ENCODE results near the gene LHFPL3. TPM values are rescaled to one million over a fixed set of nuclear protein-coding genes. Genes with fewer than 3 reads are reported as not detected.

Gene LHFPL3
- total RNA-seq, 1 experiment from 2014 or later = not detected

DNA sequence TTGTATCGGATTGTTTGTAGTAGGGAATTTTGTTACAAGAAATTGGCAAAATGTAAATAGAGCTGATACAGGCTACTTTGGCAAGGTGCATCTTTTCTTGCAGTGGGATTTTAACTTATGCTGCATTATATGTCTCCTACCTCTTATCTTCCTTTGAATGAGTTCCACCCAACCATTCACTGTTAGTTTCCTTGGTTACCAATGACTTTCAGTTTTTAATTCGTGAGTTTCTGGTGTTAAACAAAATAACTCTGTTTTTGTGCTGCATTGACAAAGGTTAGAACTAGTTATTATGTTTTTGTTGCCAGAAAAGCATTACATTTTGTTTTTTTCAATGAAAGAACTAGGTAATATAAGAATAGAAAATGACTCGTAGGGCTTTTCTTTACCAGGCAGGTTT is 327.2 kb downstream of the LHFPL3 start:
- Histone ChIP-seq H3K4me1 (ENCODE audit: insufficient read depth, low read length, poor library complexity, severe bottlenecking) (no peaks in the 10 kb centered on the region), H3K27me3 (replicated peaks; ENCODE audit: insufficient read depth, low read depth, low read length, poor library complexity) (peaks cover 16% of the 10 kb centered on the region), H3K4me3 (ENCODE audit: low read depth, low read length, poor library complexity, severe bottlenecking) (no peak overlapping the region), H3K36me3 (ENCODE audit: insufficient read depth, low read length, poor library complexity, severe bottlenecking) (no peaks in the 10 kb centered on the region), H3K9me3 (ENCODE audit: low read depth, low read length, poor library complexity, severe bottlenecking) (no peaks in the 10 kb centered on the region), H3K27ac (ENCODE audit: low read depth, low read length, poor library complexity, severe bottlenecking) (no peak overlapping the region)
- intact Hi-C loops (cut with micrococcal nuclease; ENCODE audit: unreplicated experiment) = no loop called here
- TF ChIP-seq, protein P1, sequence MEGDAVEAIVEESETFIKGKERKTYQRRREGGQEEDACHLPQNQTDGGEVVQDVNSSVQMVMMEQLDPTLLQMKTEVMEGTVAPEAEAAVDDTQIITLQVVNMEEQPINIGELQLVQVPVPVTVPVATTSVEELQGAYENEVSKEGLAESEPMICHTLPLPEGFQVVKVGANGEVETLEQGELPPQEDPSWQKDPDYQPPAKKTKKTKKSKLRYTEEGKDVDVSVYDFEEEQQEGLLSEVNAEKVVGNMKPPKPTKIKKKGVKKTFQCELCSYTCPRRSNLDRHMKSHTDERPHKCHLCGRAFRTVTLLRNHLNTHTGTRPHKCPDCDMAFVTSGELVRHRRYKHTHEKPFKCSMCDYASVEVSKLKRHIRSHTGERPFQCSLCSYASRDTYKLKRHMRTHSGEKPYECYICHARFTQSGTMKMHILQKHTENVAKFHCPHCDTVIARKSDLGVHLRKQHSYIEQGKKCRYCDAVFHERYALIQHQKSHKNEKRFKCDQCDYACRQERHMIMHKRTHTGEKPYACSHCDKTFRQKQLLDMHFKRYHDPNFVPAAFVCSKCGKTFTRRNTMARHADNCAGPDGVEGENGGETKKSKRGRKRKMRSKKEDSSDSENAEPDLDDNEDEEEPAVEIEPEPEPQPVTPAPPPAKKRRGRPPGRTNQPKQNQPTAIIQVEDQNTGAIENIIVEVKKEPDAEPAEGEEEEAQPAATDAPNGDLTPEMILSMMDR (conservative IDR thresholded peaks at IDR 0.05; ENCODE audit: low read depth, low read length) = no peak
- TF ChIP-seq EZH2 (IDR thresholded peaks at IDR 0.05; ENCODE audit: borderline replicate concordance, low read depth, low read length, poor library complexity, severe bottlenecking) = no peak
- POLR2A ChIA-PET (ENCODE audit: low non-redundant PET) = no interaction called here
- no TSS peak for BruUV-seq (replicated peaks)
- CTCF ChIA-PET = no interaction called here
- no peak for DNase-seq (ENCODE audit: low spot score)

DNA sequence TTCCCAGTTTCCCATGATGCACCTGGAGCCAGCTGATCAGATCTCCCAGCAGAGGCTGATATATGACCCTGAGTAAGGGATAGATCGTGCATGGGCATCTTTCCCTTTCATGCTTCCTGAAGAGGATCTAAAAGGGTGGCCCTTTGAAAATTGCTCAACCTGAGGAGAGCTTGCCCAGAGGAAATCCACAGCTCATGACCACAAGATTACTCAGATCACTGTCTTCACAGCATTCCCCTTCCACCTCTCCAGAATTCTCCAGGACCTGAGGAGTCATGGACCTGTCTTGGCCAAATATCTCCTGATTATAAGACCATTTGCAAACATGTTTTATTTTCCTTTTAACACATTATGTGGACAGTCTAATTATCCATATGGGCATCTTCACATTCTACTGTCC is 328.1 kb downstream of the LHFPL3 start:
- BruUV-seq (replicated peaks) = no TSS peak
- Histone ChIP-seq H3K27me3 (replicated peaks; ENCODE audit: insufficient read depth, low read depth, low read length, poor library complexity) (peaks cover 8% of the 10 kb centered on the region), H3K27ac (ENCODE audit: low read depth, low read length, poor library complexity, severe bottlenecking) (no peak overlapping the region), H3K36me3 (ENCODE audit: insufficient read depth, low read length, poor library complexity, severe bottlenecking) (no peaks in the 10 kb centered on the region), H3K4me3 (ENCODE audit: low read depth, low read length, poor library complexity, severe bottlenecking) (no peak overlapping the region), H3K9me3 (ENCODE audit: low read depth, low read length, poor library complexity, severe bottlenecking) (no peaks in the 10 kb centered on the region), H3K4me1 (ENCODE audit: insufficient read depth, low read length, poor library complexity, severe bottlenecking) (no peaks in the 10 kb centered on the region)
- POLR2A ChIA-PET (ENCODE audit: low non-redundant PET) = no interaction called here
- TF ChIP-seq EZH2 (IDR thresholded peaks at IDR 0.05; ENCODE audit: borderline replicate concordance, low read depth, low read length, poor library complexity, severe bottlenecking) = no peak
- CTCF ChIA-PET = interaction anchor here (1.3 kb wide), 1 partner anchor 13 kb away, joined by 3 read pairs; no protein-coding TSS in a partner anchor
- intact Hi-C loops (cut with micrococcal nuclease; ENCODE audit: unreplicated experiment) = no loop called here
- DNase-seq (ENCODE audit: low spot score) = no peak

DNA sequence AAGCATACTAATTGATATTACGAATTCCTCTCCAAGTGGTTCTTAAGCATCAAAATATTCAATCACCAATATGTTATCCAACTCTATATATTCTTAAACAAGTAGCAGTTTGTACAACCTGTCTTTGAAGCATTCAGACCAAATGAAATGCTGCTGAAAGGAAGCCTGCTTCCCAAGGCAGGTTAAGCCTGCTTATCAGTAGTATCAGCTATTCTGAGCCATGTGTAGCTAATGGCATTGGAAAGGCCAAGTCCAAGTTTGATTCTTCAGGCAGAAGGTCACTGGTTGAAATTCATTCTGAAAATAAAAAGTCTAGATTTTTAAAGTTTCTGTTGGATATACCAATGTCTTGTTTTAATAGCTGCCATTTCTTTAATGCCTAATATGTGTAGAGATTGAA is 328.7 kb downstream of the LHFPL3 start:
- no peaks in the 10 kb centered on the region for H3K9me3 ChIP-seq (ENCODE audit: low read depth, low read length, poor library complexity, severe bottlenecking)
- POLR2A ChIA-PET (ENCODE audit: low non-redundant PET) = no interaction called here
- H3K4me1 ChIP-seq (ENCODE audit: insufficient read depth, low read length, poor library complexity, severe bottlenecking) = no peaks in the 10 kb centered on the region
- TF ChIP-seq, protein P1 (conservative IDR thresholded peaks at IDR 0.05; ENCODE audit: low read depth, low read length) = no peak
- TF ChIP-seq EZH2 (IDR thresholded peaks at IDR 0.05; ENCODE audit: borderline replicate concordance, low read depth, low read length, poor library complexity, severe bottlenecking) = no peak
- H3K36me3 ChIP-seq (ENCODE audit: insufficient read depth, low read length, poor library complexity, severe bottlenecking) = no peaks in the 10 kb centered on the region
- H3K27me3 ChIP-seq (replicated peaks; ENCODE audit: insufficient read depth, low read depth, low read length, poor library complexity) = peaks cover 12% of the 10 kb centered on the region
- no peak overlapping the region for H3K4me3 ChIP-seq (ENCODE audit: low read depth, low read length, poor library complexity, severe bottlenecking)
- no peak for DNase-seq (ENCODE audit: low spot score)
- CTCF ChIA-PET = interaction anchor here (1.3 kb wide), 1 partner anchor 14 kb away, joined by 3 read pairs; no protein-coding TSS in a partner anchor
- intact Hi-C loops (cut with micrococcal nuclease; ENCODE audit: unreplicated experiment) = no loop called here
- no peak overlapping the region for H3K27ac ChIP-seq (ENCODE audit: low read depth, low read length, poor library complexity, severe bottlenecking)
- no TSS peak for BruUV-seq (replicated peaks)

DNA sequence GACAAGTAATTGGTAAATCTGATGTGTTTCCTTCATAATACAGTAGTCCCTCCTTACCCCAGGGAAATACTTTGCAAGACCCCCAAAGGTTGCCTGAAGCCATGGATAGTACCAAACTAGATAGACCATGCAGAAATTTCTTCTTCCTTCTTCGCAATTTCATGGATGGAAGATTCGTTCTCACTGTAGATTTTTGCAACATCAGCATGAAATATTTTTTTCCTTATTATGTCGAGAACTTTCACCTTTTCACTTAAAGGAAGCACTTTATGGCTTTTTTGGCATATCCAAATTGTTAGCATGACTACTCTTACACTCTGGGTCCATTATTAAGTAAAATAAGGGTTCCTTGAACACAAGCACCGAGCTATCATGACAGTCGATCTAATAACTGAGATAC is 333.2 kb downstream of the LHFPL3 start:
- no peaks in the 10 kb centered on the region for H3K9me3 ChIP-seq (ENCODE audit: low read depth, low read length, poor library complexity, severe bottlenecking)
- H3K4me3 ChIP-seq (ENCODE audit: low read depth, low read length, poor library complexity, severe bottlenecking) = no peak overlapping the region
- no peaks in the 10 kb centered on the region for H3K4me1 ChIP-seq (ENCODE audit: insufficient read depth, low read length, poor library complexity, severe bottlenecking)
- intact Hi-C loops (cut with micrococcal nuclease; ENCODE audit: unreplicated experiment) = no loop called here
- H3K27me3 ChIP-seq (replicated peaks; ENCODE audit: insufficient read depth, low read depth, low read length, poor library complexity) = peaks cover 30% of the 10 kb centered on the region
- TF ChIP-seq EZH2 (IDR thresholded peaks at IDR 0.05; ENCODE audit: borderline replicate concordance, low read depth, low read length, poor library complexity, severe bottlenecking) = no peak
- TF ChIP-seq, protein P1 (conservative IDR thresholded peaks at IDR 0.05; ENCODE audit: low read depth, low read length) = no peak
- ChIA-PET POLR2A (ENCODE audit: low non-redundant PET) (no interaction called here), CTCF (no interaction called here)
- BruUV-seq (replicated peaks) = no TSS peak
- no peaks in the 10 kb centered on the region for H3K36me3 ChIP-seq (ENCODE audit: insufficient read depth, low read length, poor library complexity, severe bottlenecking)
- DNase-seq (ENCODE audit: low spot score) = no peak
- H3K27ac ChIP-seq (ENCODE audit: low read depth, low read length, poor library complexity, severe bottlenecking) = no peak overlapping the region

Data from A673 (cell line).